Measurements from ENCODE around the gene RNF5.

DNA sequence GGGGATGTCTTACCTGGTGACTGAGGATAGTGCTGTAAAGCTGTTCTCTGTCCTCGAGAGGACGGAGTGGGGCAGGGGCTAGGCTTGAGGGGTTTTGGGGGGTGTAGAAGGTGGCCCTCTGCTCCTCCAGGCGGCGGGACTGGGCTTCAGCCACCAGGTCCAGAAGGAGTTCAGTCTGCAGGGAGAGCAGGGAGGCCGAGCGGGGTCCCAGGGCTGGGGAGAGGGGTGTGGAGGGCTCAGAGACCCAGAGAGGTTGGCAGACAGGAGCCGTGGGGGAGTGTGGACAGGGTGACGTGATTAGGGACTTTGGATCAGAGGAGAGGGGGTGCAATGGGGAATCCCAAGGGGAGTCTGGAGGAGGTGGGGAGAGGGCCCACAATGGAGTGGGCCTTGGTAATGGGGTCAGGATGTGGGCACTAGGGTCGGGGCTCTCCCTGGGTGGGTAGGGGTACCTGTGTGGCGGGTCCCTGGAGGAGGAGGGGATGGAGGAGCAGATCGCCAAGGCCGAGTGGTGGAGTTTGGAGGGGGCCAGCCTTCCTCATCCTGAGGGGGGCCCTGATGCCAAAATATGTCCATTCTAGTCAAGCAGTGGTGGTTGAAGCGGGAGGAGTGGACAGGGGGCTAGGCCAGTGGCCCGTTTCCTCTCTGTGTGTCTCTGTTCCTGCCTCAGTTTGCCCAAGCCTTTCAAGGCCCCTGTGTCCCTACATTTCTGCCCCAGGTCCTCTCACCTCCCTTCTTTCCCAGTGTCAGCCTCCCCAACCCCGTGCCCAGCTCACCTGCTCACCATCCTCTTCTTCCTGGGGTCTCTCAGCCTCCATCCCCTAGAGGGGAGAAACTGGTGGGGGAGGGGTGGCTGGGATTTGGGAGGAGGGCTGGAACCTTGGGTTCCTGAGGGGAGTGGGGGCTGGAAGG lies 13.7 kb downstream of the RNF5 start:
- TF ChIP-seq ZNF384 (IDR thresholded peaks at IDR 0.05): no peak
- no peak for TF ChIP-seq ELF4 (IDR thresholded peaks at IDR 0.05)
- TF ChIP-seq LEF1 (IDR thresholded peaks at IDR 0.05; ENCODE audit: borderline replicate concordance): no peak
- no peak for TF ChIP-seq HDGF (IDR thresholded peaks at IDR 0.05; ENCODE audit: borderline replicate concordance)
- no peak for TF ChIP-seq SP1 (IDR thresholded peaks at IDR 0.05)
- TF ChIP-seq FOXK2 (IDR thresholded peaks at IDR 0.05): no peak
- no peak for TF ChIP-seq FOXA1 (IDR thresholded peaks at IDR 0.05)
- TF ChIP-seq ARNT (IDR thresholded peaks at IDR 0.05): no peak
- no peak for TF ChIP-seq BHLHE40 (IDR thresholded peaks at IDR 0.05; ENCODE audit: borderline replicate concordance)
- no peak for TF ChIP-seq TARDBP (IDR thresholded peaks at IDR 0.05)
- no peak for TF ChIP-seq FOXM1 (IDR thresholded peaks at IDR 0.05; ENCODE audit: borderline replicate concordance)
- no peak for TF ChIP-seq PKNOX1 (IDR thresholded peaks at IDR 0.05)
- TF ChIP-seq CTBP1 (IDR thresholded peaks at IDR 0.05; ENCODE audit: borderline replicate concordance): no peak
- no peak for TF ChIP-seq SUZ12 (IDR thresholded peaks at IDR 0.05)

Measured in HEK293T (cell line).